A673 (cell line): ENCODE data around the gene LTBP2. TPM values are rescaled to one million over a fixed set of nuclear protein-coding genes. Genes with fewer than 3 reads are reported as not detected.

Source experiments
- BruUV-seq: library from RNA; stranded (reverse); fragments of 400-500 nt; replicated peaks from 2 replicates; lab custom pipeline; 2021; lab: Mats Ljungman, UMichigan
- CTCF ChIA-PET: fragments of 300-600 bp; sonication (Branson Sonifier 250); formaldehyde crosslinking; loops from one replicate; lab custom pipeline; 2022; ENCODE audit warnings: antibody characterized with exemption; lab: Charles Lee
- POLR2A ChIA-PET: fragments of 300-600 bp; sonication (Branson Sonifier 250); formaldehyde crosslinking; loops from one replicate; lab custom pipeline; 2022; ENCODE audit warnings: antibody characterized with exemption; ENCODE audit not compliant: low non-redundant PET; lab: Charles Lee
- DNase-seq: peaks from one replicate; pipeline ENCODE4 v3.0.0-alpha.2; 2015; ENCODE audit warnings: low spot score
- H3K27ac ChIP-seq: fragments of 200-600 bp; sonication (generic); 2 replicates; pipeline ENCODE4 v1.5.1; 2016; ENCODE audit warnings: mixed run types, low read depth, mild to moderate bottlenecking, mixed read lengths, antibody characterized with exemption, low read length; ENCODE audit not compliant: poor library complexity, severe bottlenecking
- H3K27me3 ChIP-seq: fragments of 200-600 bp; sonication (generic); replicated peaks from 2 replicates; pipeline ENCODE4 v1.6.1; 2017; ENCODE audit warnings: mixed run types, low read depth, mild to moderate bottlenecking, mixed read lengths, antibody characterized with exemption, low read length; ENCODE audit not compliant: insufficient read depth, poor library complexity
- H3K36me3 ChIP-seq: fragments of 200-600 bp; sonication (generic); 2 replicates; pipeline ENCODE4 v1.6.1; 2016; ENCODE audit warnings: mixed run types, mild to moderate bottlenecking, mixed read lengths, antibody characterized with exemption, low read length; ENCODE audit not compliant: insufficient read depth, poor library complexity, severe bottlenecking
- H3K4me1 ChIP-seq: fragments of 200-600 bp; sonication (generic); 2 replicates; pipeline ENCODE4 v1.6.1; 2017; ENCODE audit warnings: mixed run types, mild to moderate bottlenecking, mixed read lengths, antibody characterized with exemption, low read length; ENCODE audit not compliant: insufficient read depth, poor library complexity, severe bottlenecking
- H3K4me3 ChIP-seq: fragments of 200-600 bp; sonication (generic); 2 replicates; pipeline ENCODE4 v1.5.1; 2016; ENCODE audit warnings: low read depth, mixed run types, mild to moderate bottlenecking, mixed read lengths, low read length; ENCODE audit not compliant: poor library complexity, severe bottlenecking
- H3K9me3 ChIP-seq: fragments of 200-600 bp; sonication (generic); 2 replicates; pipeline ENCODE4 v1.6.1; 2016; ENCODE audit warnings: mixed run types, low read depth, mild to moderate bottlenecking, mixed read lengths, antibody characterized with exemption, low read length; ENCODE audit not compliant: poor library complexity, severe bottlenecking
- EZH2 ChIP-seq: fragments of 200-600 bp; sonication (generic); IDR thresholded peaks from 2 replicates; pipeline ENCODE4 v1.6.1; 2017; ENCODE audit warnings: borderline replicate concordance, low read depth, mild to moderate bottlenecking, mixed read lengths, antibody characterized with exemption, low read length; ENCODE audit not compliant: poor library complexity, severe bottlenecking
- intact Hi-C: fragments of 100-400 bp; cut with micrococcal nuclease; formaldehyde crosslinking; loops from one replicate; pipeline ENCODE4 v1.10.0; 2022; ENCODE audit not compliant: unreplicated experiment
- total RNA-seq: library from RNA; stranded (reverse); gene quantifications from 2 replicates; pipeline ENCODE4 v1.2.3, GENCODE V29; 2021
- TF ChIP-seq, protein P1 (sequence below): fragments of 300-800, 200-600 bp; sonication (generic); conservative IDR thresholded peaks from 2 replicates; pipeline ENCODE4 v1.5.1; 2017; ENCODE audit warnings: low read depth, mild to moderate bottlenecking, antibody characterized with exemption, low read length, moderate library complexity, mixed read lengths

The LTBP2 gene
- total RNA-seq, 1 experiment from 2014 or later = 0.26 TPM

DNA sequence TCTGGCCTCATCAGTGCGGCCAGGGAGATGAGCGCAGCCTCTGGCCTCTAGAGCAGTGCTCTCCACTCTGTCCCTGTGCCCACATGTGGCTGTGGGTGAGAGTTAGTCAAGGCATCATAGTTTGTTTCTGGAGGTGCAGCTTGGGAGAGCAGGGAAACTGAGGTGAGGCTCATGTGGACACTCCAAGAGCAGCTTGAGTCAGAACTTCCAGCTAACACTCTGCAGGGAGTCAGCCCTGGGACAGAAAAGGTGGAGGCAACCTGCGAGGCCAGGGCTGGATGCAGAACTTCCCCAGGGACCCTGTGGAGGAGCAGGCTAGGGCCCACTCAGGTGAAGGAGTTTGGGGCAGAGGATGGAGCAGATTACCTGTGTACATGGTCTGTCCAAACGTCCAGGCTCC is 107.6 kb downstream of the LTBP2 start:
- Histone ChIP-seq H3K36me3 (no peaks in the 10 kb centered on the region), H3K4me1 (no peaks in the 10 kb centered on the region), H3K27me3 (no peaks in the 10 kb centered on the region), H3K4me3 (no peak overlapping the region), H3K27ac (no peak overlapping the region), H3K9me3 (no peaks in the 10 kb centered on the region)
- ChIA-PET POLR2A (no interaction called here), CTCF (no interaction called here)
- intact Hi-C loops = no loop called here
- no peak for DNase-seq
- TF ChIP-seq, protein P1, sequence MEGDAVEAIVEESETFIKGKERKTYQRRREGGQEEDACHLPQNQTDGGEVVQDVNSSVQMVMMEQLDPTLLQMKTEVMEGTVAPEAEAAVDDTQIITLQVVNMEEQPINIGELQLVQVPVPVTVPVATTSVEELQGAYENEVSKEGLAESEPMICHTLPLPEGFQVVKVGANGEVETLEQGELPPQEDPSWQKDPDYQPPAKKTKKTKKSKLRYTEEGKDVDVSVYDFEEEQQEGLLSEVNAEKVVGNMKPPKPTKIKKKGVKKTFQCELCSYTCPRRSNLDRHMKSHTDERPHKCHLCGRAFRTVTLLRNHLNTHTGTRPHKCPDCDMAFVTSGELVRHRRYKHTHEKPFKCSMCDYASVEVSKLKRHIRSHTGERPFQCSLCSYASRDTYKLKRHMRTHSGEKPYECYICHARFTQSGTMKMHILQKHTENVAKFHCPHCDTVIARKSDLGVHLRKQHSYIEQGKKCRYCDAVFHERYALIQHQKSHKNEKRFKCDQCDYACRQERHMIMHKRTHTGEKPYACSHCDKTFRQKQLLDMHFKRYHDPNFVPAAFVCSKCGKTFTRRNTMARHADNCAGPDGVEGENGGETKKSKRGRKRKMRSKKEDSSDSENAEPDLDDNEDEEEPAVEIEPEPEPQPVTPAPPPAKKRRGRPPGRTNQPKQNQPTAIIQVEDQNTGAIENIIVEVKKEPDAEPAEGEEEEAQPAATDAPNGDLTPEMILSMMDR = no peak
- no peak for TF ChIP-seq EZH2
- BruUV-seq = no TSS peak

DNA sequence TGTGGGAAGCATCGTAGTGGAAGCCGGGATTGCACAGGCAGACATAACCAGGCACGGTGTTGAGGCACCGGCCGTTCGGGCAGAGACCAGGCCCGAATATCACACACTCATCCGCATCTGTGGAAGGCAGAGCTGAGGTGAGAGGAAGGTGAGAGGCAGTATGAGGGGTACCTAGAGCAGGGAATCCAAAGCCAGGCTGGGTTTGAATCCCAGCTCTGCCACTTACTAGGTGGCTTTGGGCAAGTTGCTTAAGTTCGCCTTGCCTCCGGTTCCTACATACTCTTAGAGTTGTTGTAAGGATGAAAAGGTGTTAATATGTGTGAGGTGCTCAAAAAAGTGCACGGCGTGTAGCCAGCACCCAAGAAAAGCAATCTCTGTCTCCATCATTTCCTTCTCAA is 108.1 kb downstream of the LTBP2 start:
- no TSS peak for BruUV-seq
- Histone ChIP-seq H3K27ac (no peak overlapping the region), H3K36me3 (no peaks in the 10 kb centered on the region), H3K9me3 (no peaks in the 10 kb centered on the region), H3K27me3 (no peaks in the 10 kb centered on the region), H3K4me1 (no peaks in the 10 kb centered on the region), H3K4me3 (no peak overlapping the region)
- intact Hi-C loops = no loop called here
- no peak for DNase-seq
- ChIA-PET CTCF (no interaction called here), POLR2A (no interaction called here)
- TF ChIP-seq, protein P1 = no peak
- TF ChIP-seq EZH2 = no peak

DNA sequence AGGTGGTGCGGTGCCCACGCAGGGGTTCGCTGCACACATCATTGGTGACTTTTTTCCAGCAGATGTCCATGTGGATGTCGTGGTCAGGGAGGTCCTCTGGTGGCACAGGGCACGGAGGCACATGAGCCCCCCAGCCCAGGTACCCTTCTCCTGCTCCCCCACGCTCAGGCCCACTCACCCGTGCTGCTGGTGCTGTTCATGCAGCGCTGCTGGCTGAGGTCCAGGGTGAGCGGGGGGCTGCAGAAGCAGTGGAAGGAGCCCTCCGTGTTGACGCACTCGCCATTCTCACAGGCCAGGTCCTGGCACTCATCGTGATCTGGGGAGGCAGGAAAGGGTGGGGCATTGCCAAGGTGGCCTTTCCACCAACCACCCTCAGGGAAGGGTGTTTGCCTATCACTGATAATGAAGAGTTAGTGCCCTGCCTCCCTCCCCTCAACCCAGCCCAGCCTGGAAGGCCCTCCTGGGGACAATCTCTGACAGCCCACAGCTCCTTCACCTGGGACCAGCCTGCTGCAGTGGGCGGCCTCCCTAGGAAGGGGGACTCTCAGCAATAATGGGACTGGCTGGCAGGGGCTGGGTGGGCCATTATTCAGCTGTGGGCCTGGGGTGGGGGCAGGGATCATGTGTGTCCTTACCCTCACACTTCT is 108.6 kb downstream of the LTBP2 start:
- no peaks in the 10 kb centered on the region for H3K36me3 ChIP-seq

More for the DNA sequence above, 108.6 kb downstream of the LTBP2 start:
- Histone ChIP-seq H3K27ac (no peak overlapping the region), H3K4me3 (no peak overlapping the region), H3K27me3 (no peaks in the 10 kb centered on the region), H3K9me3 (no peaks in the 10 kb centered on the region), H3K4me1 (no peaks in the 10 kb centered on the region)
- no peak for TF ChIP-seq EZH2
- TF ChIP-seq, protein P1 = no peak
- no peak for DNase-seq
- BruUV-seq = no TSS peak
- ChIA-PET CTCF (no interaction called here), POLR2A (no interaction called here)
- intact Hi-C loops = no loop called here
